WTC11 (cell line): Measurements from ENCODE around the gene PPP3R1. TPM values are rescaled to one million over a fixed set of nuclear protein-coding genes. Genes with fewer than 3 reads are reported as not detected.

Source experiments
- ATAC-seq: fragments of 200-7000 bp; cut with Tn5 transposase; 2 replicates; pipeline ENCODE4 v1.10.0; 2021; ENCODE audit warnings: mild to moderate bottlenecking, moderate library complexity
- CTCF ChIA-PET: fragments of 300-600 bp; sonication (Branson Sonifier 250); formaldehyde crosslinking; loops from one replicate; lab custom pipeline; 2021; ENCODE audit warnings: antibody characterized with exemption; lab: Charles Lee
- POLR2A ChIA-PET: fragments of 350-600 bp; sonication (Branson Sonifier 250); formaldehyde crosslinking; loops from one replicate; lab custom pipeline; 2021; ENCODE audit warnings: antibody characterized with exemption; lab: Charles Lee
- DNase-seq: peaks from one replicate; pipeline ENCODE4 v3.0.0; 2021; ENCODE audit warnings: low spot score
- H3K27ac Mint-ChIP-seq: 2 replicates; pipeline ENCODE4 v1.8.0; 2021; ENCODE audit warnings: mixed read lengths
- H3K27me3 Mint-ChIP-seq: 2 replicates; pipeline ENCODE4 v1.8.0; 2021; ENCODE audit warnings: low read depth, mild to moderate bottlenecking, moderate library complexity, mixed read lengths
- H3K36me3 Mint-ChIP-seq: 2 replicates; pipeline ENCODE4 v1.8.0; 2021; ENCODE audit warnings: mixed read lengths
- H3K4me1 Mint-ChIP-seq: 2 replicates; pipeline ENCODE4 v1.8.0; 2022; ENCODE audit warnings: mixed read lengths
- H3K4me3 Mint-ChIP-seq: 2 replicates; pipeline ENCODE4 v1.8.0; 2021; ENCODE audit warnings: mild to moderate bottlenecking, moderate library complexity, mixed read lengths
- H3K9me3 Mint-ChIP-seq: 2 replicates; pipeline ENCODE4 v1.8.0; 2021; ENCODE audit warnings: mixed read lengths
- AFF4 ChIP-seq: sonication (generic); formaldehyde crosslinking; IDR thresholded peaks from 2 replicates; pipeline ENCODE4 v1.8.1; 2023; ENCODE audit warnings: mild to moderate bottlenecking, missing genetic modification reagents, borderline replicate concordance
- CREB1 ChIP-seq: sonication (generic); formaldehyde crosslinking; IDR thresholded peaks from 2 replicates; pipeline ENCODE4 v1.8.0; 2023; ENCODE audit warnings: mild to moderate bottlenecking, missing genetic modification reagents
- CREM ChIP-seq: sonication (generic); formaldehyde crosslinking; IDR thresholded peaks from 2 replicates; pipeline ENCODE4 v1.8.1; 2022; ENCODE audit warnings: mild to moderate bottlenecking, missing genetic modification reagents, moderate library complexity
- ESRRA ChIP-seq: sonication (generic); formaldehyde crosslinking; IDR thresholded peaks from 2 replicates; pipeline ENCODE4 v1.8.1; 2022; ENCODE audit warnings: mild to moderate bottlenecking, missing genetic modification reagents, borderline replicate concordance
- ETV6 ChIP-seq: sonication (generic); formaldehyde crosslinking; IDR thresholded peaks from 2 replicates; pipeline ENCODE4 v1.8.1; 2022; ENCODE audit warnings: mild to moderate bottlenecking, missing genetic modification reagents
- FOXJ3 ChIP-seq: sonication (generic); formaldehyde crosslinking; IDR thresholded peaks from 2 replicates; pipeline ENCODE4 v1.9.0; 2021; ENCODE audit warnings: missing genetic modification reagents, mild to moderate bottlenecking, borderline replicate concordance
- GTF2I ChIP-seq: fragments of 250-450 bp; sonication (Bioruptor Pico); conservative IDR thresholded peaks from 2 replicates; pipeline ENCODE4 v1.4.0; 2021; ENCODE audit warnings: mild to moderate bottlenecking
- IRF2 ChIP-seq: sonication (generic); formaldehyde crosslinking; IDR thresholded peaks from 2 replicates; pipeline ENCODE4 v1.8.0; 2022; ENCODE audit warnings: low read depth, missing genetic modification reagents, borderline replicate concordance
- MXD4 ChIP-seq: fragments of 250-450 bp; sonication (Bioruptor Pico); IDR thresholded peaks from 2 replicates; pipeline ENCODE4 v1.8.0; 2021; ENCODE audit warnings: mild to moderate bottlenecking, moderate library complexity, borderline replicate concordance
- NR1H2 ChIP-seq: sonication (generic); formaldehyde crosslinking; IDR thresholded peaks from 2 replicates; pipeline ENCODE4 v1.9.0; 2021; ENCODE audit warnings: mild to moderate bottlenecking, moderate library complexity, missing genetic modification reagents
- NR3C1 ChIP-seq: sonication (generic); formaldehyde crosslinking; conservative IDR thresholded peaks from 2 replicates; pipeline ENCODE4 v1.8.1; 2023; ENCODE audit warnings: low read depth, mild to moderate bottlenecking, missing genetic modification reagents
- SMAD4 ChIP-seq: sonication (generic); formaldehyde crosslinking; IDR thresholded peaks from 2 replicates; pipeline ENCODE4 v1.8.0; 2022; ENCODE audit warnings: mild to moderate bottlenecking, missing genetic modification reagents
- SOX15 ChIP-seq: fragments of 250-450 bp; sonication (Bioruptor Pico); IDR thresholded peaks from 2 replicates; pipeline ENCODE4 v1.9.0; 2021; ENCODE audit warnings: mild to moderate bottlenecking
- TEAD4 ChIP-seq: sonication (generic); formaldehyde crosslinking; IDR thresholded peaks from 2 replicates; pipeline ENCODE4 v1.8.0; 2022; ENCODE audit warnings: mild to moderate bottlenecking, missing genetic modification reagents
- ZBTB21 ChIP-seq: sonication (generic); formaldehyde crosslinking; IDR thresholded peaks from 2 replicates; pipeline ENCODE4 v1.8.1; 2023; ENCODE audit warnings: mild to moderate bottlenecking, missing genetic modification reagents, borderline replicate concordance
- ZNF232 ChIP-seq: sonication (generic); formaldehyde crosslinking; IDR thresholded peaks from 2 replicates; pipeline ENCODE4 v1.8.0; 2022; ENCODE audit warnings: mild to moderate bottlenecking, missing genetic modification reagents
- ZNF396 ChIP-seq: fragments of 250-450 bp; sonication (Bioruptor Pico); IDR thresholded peaks from 2 replicates; pipeline ENCODE4 v1.8.0; 2021; ENCODE audit warnings: mild to moderate bottlenecking, moderate library complexity, borderline replicate concordance
- ZNF423 ChIP-seq: fragments of 250-450 bp; sonication (Bioruptor Pico); IDR thresholded peaks from 2 replicates; pipeline ENCODE4 v2.1.2; 2022; ENCODE audit warnings: mild to moderate bottlenecking, moderate library complexity
- total RNA-seq: library from RNA; stranded (reverse); gene quantifications from 3 replicates; pipeline ENCODE4 v1.2.3, GENCODE V29; 2021
- TF ChIP-seq, protein P1 (sequence below): sonication (generic); formaldehyde crosslinking; IDR thresholded peaks from 2 replicates; pipeline ENCODE4 v1.8.1; 2023; ENCODE audit warnings: mild to moderate bottlenecking, moderate library complexity, missing genetic modification reagents
- TF ChIP-seq, protein P2 (sequence below): sonication (generic); formaldehyde crosslinking; IDR thresholded peaks from 2 replicates; pipeline ENCODE4 v1.8.1; 2022; ENCODE audit warnings: low read depth, missing genetic modification reagents, borderline replicate concordance
- TF ChIP-seq, protein P3 (sequence below): sonication (generic); formaldehyde crosslinking; IDR thresholded peaks from 2 replicates; pipeline ENCODE4 v1.8.1; 2023; ENCODE audit warnings: mild to moderate bottlenecking, missing genetic modification reagents
- TF ChIP-seq, protein P4 (sequence below): fragments of 250-450 bp; sonication (Bioruptor Pico); IDR thresholded peaks from 2 replicates; pipeline ENCODE4 v1.9.0; 2021; ENCODE audit warnings: moderate library complexity, mild to moderate bottlenecking, inconsistent platforms, borderline replicate concordance

The PPP3R1 gene
- total RNA-seq, 1 experiment from 2014 or later: 61.4 TPM

- TF ChIP-seq, protein P1, sequence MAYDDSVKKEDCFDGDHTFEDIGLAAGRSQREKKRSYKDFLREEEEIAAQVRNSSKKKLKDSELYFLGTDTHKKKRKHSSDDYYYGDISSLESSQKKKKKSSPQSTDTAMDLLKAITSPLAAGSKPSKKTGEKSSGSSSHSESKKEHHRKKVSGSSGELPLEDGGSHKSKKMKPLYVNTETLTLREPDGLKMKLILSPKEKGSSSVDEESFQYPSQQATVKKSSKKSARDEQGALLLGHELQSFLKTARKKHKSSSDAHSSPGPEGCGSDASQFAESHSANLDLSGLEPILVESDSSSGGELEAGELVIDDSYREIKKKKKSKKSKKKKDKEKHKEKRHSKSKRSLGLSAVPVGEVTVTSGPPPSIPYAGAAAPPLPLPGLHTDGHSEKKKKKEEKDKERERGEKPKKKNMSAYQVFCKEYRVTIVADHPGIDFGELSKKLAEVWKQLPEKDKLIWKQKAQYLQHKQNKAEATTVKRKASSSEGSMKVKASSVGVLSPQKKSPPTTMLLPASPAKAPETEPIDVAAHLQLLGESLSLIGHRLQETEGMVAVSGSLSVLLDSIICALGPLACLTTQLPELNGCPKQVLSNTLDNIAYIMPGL (CRISPR knock-in tag): no peak
- TF ChIP-seq CREM (CRISPR knock-in tag) (no peak), SMAD4 (CRISPR knock-in tag) (no peak), CREB1 (no peak), ZBTB21 (CRISPR knock-in tag) (no peak)
- TF ChIP-seq, all 79 proteins: peak for 0
Measured at GRCh38 chr2:68172990-68173700, 79.2 kb downstream of the PPP3R1 start (continued).

DNA sequence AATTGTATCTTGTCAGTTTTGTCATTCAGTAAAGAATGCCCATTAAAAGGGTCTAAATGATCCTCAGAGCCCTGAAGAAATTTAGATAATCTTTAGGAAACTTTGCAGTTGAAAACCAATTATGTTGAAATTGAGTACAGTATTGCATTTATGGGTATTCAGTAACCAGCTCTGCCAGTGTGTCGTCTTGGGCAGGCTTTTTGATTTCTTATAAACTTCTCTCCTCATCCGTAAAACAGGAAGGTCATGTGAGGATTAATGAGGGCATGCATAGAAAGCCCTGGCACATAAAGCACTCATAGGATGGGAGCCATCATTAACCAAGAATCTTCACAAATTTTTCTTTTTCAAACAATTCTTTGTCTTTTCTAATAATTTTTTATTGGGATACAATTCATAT is 79.8 kb downstream of the PPP3R1 start:
- TF ChIP-seq, protein P2, sequence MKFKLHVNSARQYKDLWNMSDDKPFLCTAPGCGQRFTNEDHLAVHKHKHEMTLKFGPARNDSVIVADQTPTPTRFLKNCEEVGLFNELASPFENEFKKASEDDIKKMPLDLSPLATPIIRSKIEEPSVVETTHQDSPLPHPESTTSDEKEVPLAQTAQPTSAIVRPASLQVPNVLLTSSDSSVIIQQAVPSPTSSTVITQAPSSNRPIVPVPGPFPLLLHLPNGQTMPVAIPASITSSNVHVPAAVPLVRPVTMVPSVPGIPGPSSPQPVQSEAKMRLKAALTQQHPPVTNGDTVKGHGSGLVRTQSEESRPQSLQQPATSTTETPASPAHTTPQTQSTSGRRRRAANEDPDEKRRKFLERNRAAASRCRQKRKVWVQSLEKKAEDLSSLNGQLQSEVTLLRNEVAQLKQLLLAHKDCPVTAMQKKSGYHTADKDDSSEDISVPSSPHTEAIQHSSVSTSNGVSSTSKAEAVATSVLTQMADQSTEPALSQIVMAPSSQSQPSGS (CRISPR knock-in tag): no peak
- TF ChIP-seq ZNF423 (CRISPR knock-in tag) (no peak), IRF2 (CRISPR knock-in tag) (no peak), MXD4 (no peak)
- ATAC-seq: no peak
- H3K9me3 Mint-ChIP-seq: no peaks in the 10 kb centered on the region
- H3K36me3 Mint-ChIP-seq: peaks cover 32% of the 10 kb centered on the region
- CTCF ChIA-PET: no interaction called here
- no peaks in the 10 kb centered on the region for H3K4me1 Mint-ChIP-seq
- no peak overlapping the region for H3K4me3 Mint-ChIP-seq
- no peak overlapping the region for H3K27ac Mint-ChIP-seq
- DNase-seq: no peak
- POLR2A ChIA-PET: no interaction called here
- H3K27me3 Mint-ChIP-seq: no peaks in the 10 kb centered on the region

DNA sequence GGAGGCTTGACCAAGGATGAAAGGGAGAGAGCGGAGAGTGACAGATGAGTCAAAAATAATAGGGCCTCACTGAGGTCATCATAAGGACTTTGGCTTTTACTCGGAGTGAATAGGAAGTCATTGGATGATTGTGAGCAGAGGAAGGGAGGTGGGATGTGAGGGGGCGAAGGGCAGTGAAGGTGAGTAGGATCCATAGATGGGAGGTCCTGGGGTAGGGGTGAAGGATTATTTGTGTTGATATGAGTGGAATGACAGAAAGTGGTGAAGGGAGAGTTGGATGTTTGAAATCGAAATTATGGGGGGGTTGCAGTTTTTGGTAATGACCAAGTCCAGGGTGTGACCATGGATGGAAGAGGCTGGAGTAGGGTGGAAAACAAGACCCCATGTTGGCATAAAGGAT is 80.6 kb downstream of the PPP3R1 start:
- no peak overlapping the region for H3K27ac Mint-ChIP-seq
- no peaks in the 10 kb centered on the region for H3K27me3 Mint-ChIP-seq
- no peaks in the 10 kb centered on the region for H3K4me1 Mint-ChIP-seq
- ChIA-PET CTCF (no interaction called here), POLR2A (no interaction called here)
- ATAC-seq (no peak), DNase-seq (no peak)
- no peak overlapping the region for H3K4me3 Mint-ChIP-seq
- H3K36me3 Mint-ChIP-seq: peaks cover 38% of the 10 kb centered on the region
- H3K9me3 Mint-ChIP-seq: no peaks in the 10 kb centered on the region
- TF ChIP-seq ETV6 (CRISPR knock-in tag) (no peak), ZNF232 (CRISPR knock-in tag) (no peak), NR1H2 (no peak), ZNF396 (CRISPR knock-in tag) (no peak), FOXJ3 (no peak), AFF4 (CRISPR knock-in tag) (no peak), MXD4 (no peak), NR3C1 (no peak), SOX15 (CRISPR knock-in tag) (no peak), ESRRA (no peak), GTF2I (CRISPR knock-in tag) (no peak), TEAD4 (CRISPR knock-in tag) (no peak)
- TF ChIP-seq, protein P3, sequence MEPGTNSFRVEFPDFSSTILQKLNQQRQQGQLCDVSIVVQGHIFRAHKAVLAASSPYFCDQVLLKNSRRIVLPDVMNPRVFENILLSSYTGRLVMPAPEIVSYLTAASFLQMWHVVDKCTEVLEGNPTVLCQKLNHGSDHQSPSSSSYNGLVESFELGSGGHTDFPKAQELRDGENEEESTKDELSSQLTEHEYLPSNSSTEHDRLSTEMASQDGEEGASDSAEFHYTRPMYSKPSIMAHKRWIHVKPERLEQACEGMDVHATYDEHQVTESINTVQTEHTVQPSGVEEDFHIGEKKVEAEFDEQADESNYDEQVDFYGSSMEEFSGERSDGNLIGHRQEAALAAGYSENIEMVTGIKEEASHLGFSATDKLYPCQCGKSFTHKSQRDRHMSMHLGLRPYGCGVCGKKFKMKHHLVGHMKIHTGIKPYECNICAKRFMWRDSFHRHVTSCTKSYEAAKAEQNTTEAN (CRISPR knock-in tag): no peak
- TF ChIP-seq, protein P4, sequence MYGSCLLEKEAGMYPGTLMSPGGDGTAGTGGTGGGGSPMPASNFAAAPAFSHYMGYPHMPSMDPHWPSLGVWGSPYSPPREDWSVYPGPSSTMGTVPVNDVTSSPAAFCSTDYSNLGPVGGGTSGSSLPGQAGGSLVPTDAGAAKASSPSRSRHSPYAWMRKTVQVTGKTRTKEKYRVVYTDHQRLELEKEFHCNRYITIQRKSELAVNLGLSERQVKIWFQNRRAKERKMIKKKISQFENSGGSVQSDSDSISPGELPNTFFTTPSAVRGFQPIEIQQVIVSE (CRISPR knock-in tag): no peak
